M059J (cell line): ENCODE results near the gene EEF1AKMT1. TPM values are rescaled to one million over a fixed set of nuclear protein-coding genes. Genes with fewer than 3 reads are reported as not detected.
A peak's percentile ranks its signal among the peaks of the same experiment; 100 is the strongest.

Source experiments
- DNase-seq: peaks from one replicate; pipeline ENCODE4 v3.0.0-alpha.2; 2012; ENCODE audit warnings: low read depth
- total RNA-seq: library from RNA; depleted of rRNA; stranded (reverse); fragments of >200 nt; shearing (Covaris generic); gene quantifications from 2 replicates; pipeline ENCODE4 v1.2.3, GENCODE V29; 2014; rRNA removed

Gene EEF1AKMT1, protein sequence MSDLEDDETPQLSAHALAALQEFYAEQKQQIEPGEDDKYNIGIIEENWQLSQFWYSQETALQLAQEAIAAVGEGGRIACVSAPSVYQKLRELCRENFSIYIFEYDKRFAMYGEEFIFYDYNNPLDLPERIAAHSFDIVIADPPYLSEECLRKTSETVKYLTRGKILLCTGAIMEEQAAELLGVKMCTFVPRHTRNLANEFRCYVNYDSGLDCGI
- 4.3 and 7.7 TPM in 2 replicates for total RNA-seq

- DNase-seq, result peak; percentile 84
Observed at GRCh38 chr13:20773194-20774080, at the start of gene EEF1AKMT1. Gene EEF1AKMT1 (minus strand): TSS chr13:20773961. CDS start chr13:20757598, 16,363 bp downstream.

DNA sequence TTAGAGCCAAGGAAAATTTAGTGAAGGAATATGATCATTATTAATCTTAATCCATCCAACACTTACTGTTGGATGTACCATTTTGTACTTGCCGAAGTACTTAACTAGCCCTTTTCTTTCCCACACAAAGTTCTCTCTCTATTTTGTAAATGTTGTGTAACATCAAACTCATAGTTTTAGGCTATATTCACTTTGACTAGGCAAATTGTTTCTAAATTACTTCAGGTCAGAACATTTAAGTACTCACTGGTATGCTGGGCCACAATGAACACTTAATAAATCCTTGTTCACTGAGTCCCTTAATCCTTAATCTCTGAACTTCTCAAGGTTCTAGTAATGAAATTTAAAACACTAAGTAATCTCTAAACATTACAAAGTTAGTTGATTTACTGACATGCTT, 49.3 kb upstream of the EEF1AKMT1 start:
- no peak for DNase-seq

GRCh38 chr13:20822406-20822805, 48.6 kb upstream of the EEF1AKMT1 start:
- DNase-seq, result no peak

GRCh38 chr13:20819715-20820114, 46.0 kb upstream of the EEF1AKMT1 start:
- no peak for DNase-seq

DNA sequence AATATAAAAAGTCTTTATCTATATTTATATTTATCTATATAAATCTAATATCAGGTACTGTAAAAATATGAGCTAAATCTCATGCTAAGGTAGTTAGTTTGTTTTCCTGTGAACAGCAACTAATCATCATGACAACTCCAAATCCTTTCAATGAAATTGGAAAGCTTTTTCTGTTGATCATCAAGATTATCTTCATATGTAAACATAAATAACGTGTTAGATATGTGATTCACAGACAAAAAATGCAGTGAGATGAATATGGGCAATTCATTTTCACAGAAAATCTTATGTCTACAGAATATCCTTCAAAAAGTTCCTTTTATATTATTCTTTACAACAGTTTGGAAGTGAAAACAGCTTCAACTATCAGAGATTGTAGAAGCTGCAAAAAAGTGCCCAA, 41.7 kb upstream of the EEF1AKMT1 start:
- no peak for DNase-seq

- DNase-seq, result peak; percentile 92
Observed at GRCh38 chr13:20814224-20814910, 40.6 kb upstream of the EEF1AKMT1 start.

DNA sequence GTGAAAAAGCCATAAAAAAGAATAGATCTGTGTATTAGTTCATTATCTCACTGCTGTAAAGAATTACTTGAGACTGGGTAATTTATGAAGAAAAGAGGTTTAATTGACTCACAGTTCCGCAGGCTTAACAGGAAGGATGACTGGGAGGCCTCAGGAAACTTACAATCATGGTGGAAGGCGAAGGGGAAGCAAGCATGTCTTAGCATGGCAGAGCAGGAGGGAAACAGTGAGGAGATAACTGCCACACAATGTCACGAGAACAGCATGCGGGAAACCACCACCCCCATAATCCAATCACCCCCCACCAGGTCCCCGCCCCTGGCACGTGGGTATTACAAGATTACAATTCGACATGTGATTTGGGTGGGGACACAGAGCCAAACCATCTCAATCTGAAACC, 39.1 kb upstream of the EEF1AKMT1 start:
- no peak for DNase-seq

DNA sequence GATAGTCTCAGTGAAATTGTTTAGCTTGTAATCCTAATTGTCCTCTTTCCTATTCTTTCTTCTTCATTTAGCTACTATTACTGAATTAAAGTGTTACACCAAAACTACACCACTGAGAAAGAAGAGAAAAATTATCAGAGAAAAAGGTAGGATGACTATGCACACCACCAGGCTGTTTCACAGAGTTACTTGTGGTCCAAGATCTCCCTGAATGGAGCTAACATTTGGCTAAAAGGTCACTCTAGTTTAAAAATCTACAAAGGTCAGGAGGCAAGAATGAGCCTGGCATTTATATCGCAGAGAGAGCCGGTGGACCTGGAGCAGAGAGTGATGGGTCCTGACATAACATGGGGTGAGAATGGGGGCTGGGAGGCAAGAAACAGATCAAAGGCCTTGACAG, 37.0 kb upstream of the EEF1AKMT1 start:
- no peak for DNase-seq

DNA sequence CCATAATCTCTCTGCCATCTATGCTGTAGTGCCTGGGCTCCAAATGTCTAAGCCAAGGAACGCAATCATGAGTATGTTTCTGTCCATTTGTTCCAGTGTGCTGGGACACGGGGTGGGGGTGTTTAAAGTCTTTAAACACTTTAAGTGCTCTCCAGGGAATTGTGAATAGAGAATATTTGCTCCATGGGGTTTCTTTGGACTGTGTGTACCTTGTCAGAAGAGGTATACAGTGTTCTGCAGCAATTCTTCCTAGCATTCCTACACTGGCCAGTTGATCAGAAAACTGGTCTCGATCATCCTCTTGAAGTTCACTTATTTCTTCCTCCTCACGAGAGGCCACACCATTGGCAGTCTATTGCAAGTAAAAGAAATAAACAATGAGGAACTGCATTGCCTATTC, 35.1 kb upstream of the EEF1AKMT1 start:
- no peak for DNase-seq

- no peak for DNase-seq
Observed at GRCh38 chr13:20803180-20803965, 29.6 kb upstream of the EEF1AKMT1 start.

GRCh38 chr13:20801707-20802106, 27.9 kb upstream of the EEF1AKMT1 start:
- no peak for DNase-seq

DNA sequence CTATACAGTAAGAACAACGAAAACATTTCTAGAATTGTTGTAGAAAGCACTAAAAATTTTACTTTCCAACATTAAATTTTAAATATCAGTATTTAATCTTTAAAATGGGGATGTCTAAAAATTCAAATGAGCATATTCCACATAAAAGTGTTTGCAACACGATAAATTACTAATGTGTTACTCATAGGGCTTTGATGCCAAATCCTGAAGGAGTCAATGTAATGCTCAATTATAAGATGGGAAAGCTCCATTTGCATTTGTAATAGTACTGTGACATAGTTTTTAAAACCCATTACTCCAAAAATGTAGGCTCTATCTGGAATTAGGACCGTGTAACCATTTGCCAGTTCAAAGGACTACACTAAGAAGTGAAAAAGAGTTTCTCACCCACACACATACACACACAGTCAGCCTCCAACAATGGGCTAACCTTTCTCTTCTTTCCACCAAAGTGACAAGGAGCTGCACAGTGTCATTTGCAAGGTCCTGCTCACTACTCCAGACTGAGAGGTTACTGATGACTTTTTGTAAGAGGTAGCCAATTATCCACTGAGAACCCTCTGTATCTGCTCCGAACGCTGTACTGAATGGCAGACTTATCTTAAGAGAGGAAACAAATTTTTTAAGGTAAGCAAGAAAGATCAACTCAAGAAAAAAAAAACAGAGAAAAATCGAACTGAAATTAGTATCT, 26.1 kb upstream of the EEF1AKMT1 start:
- peak; percentile 44 for DNase-seq

GRCh38 chr13:20798027-20798426, 24.3 kb upstream of the EEF1AKMT1 start:
- no peak for DNase-seq

DNA sequence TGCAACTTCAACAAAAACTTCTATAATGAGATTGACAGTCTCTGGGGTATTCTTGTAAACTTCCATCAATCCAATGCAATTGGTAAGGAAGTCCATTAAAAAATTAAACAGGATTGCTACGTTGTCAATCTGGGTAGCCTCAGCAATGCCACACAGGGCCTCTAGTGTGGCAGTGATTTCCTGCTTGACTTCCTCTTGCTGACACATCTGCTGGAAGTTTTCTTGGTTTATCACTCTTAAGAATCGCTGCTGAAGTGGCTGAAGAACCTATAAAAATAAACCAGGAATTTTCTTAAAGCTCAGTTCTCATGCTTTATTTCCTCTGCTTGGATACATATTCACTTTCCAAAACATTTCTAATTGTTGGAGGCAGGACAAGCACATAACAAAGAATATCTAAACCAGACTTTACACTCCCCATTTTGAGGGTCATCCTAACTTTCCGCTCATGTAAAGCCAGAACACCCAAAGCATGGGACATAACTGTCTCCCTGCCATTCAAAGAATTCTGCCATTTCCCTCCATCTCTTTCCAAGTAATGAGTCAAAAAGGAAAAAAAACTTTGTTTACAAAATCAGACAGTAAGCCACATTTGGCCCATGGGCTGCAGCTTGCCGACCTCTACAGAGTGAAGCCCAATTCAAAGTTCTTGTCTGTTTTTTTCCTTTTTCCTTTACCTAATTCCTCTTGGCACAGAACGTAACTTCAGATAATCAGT, 23.2 kb upstream of the EEF1AKMT1 start:
- DNase-seq, result peak; percentile 68

- no peak for DNase-seq
Observed at GRCh38 chr13:20789665-20790064, 15.9 kb upstream of the EEF1AKMT1 start.

DNA sequence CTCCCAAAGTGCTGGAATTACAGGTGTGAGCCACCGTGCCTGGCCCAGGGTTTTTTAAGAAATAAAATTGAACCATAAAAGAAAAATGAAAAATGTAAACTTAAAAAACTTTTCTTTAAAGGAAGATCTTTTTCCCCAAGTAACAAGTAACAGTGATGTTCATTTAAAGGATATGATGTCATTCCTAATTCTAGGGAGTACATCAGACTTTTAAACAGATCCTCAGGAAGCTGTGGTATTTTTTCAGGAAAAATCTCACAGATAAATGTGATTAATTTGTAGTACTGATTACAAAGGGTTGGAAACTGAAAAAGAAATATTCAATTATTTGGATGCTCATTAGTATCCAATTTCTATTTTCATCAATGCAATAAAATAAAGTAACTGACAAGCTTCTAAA, 14.6 kb upstream of the EEF1AKMT1 start:
- no peak for DNase-seq

DNA sequence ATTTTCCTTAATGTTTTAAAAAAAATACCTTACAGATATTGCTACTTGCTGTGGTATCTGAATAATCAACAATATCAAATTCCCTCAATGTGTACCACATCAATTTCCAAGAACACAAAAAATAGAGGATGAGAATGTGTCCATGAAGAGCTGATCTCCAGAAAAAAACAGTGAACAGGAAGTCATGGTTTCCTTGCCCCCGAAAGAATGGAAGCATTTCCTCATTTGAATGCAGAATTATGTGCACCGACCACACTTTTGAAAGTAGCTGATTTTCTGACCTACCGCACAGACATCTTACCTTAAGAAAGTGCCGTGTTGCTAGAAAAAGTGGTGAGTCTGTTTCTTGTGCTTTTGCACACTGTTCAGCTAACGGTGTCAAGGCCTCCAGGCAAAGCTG, 13.4 kb upstream of the EEF1AKMT1 start:
- DNase-seq, result no peak

DNA sequence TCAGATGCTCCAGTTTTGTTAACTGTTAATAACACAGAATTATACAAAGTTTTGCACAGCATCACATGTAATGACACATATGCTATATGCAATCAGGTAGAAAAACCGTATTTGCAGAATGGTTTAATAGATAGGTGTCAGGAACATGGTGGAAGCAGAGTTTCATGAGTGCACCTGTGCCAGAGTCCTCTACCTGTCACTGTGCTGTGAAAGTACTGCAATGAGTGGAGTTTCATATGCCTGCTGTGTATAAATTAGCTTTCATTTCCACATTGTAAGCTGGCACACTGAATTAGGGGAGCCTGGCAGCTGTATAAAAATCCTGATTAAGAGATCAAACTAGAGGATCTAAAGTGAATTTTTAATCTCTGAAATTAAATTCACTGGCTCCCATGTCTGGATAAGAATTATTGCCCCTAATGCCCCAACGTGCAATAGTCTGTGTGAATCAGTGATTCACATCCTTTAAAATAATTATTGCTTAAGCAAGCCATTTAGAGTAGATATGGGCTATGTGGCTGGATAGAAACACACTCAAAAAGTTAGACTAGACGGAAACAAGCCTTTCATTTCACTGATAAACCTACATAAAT, 8.5 kb upstream of the EEF1AKMT1 start:
- DNase-seq, result no peak

DNA sequence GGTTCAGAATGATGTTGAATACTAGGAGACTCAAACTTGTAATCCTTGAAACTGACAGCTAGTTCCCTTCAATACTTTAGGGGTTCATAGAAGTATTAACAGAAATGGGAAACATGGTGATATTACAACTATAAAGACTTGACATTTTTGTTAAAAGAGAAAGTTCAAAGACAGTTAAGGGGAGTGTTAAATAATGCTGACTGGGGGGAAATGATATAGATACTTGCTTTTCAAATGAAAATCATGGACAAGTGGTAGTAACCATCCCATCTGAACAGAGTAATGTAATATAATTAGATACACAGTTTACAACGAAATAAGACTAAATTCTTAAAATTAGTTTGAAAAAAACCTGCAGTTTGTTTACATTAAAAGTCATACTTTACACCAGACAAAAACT, 6.6 kb upstream of the EEF1AKMT1 start:
- no peak for DNase-seq

- no peak for DNase-seq
Observed at GRCh38 chr13:20779405-20779804, 5.6 kb upstream of the EEF1AKMT1 start.
